GM19328 (cell line): ENCODE data around the gene OSBPL2.

Source experiments
- ATAC-seq: cut with Tn5 transposase; IDR thresholded peaks from one replicate; pipeline ENCODE4 v1.9.1; 2021; ENCODE audit warnings: mild to moderate bottlenecking, moderate library complexity; ENCODE audit not compliant: unreplicated experiment

The OSBPL2 gene

DNA sequence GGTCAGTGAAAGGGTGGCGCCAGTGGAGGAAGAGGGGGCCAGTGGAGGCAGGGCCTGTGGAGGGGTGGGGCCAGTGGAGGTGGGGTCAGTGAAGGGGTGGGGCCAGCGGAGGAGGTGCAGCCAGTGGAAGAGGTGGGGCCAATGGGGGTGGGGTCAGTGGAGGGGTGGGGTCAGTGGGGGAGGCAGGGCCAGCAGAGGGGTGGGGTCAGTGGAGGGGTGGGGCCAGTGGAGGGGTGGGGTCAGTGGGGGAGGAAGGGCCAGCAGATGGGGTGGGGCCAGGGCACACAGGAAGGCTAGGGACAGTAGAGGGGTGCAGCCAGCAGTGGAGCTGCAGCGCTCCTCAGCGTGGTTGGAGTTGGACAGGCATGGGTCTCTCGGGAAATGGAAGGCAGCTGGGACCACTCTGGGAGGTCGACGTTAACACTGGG is 83.2 kb downstream of the OSBPL2 start:
- ATAC-seq: no peak

DNA sequence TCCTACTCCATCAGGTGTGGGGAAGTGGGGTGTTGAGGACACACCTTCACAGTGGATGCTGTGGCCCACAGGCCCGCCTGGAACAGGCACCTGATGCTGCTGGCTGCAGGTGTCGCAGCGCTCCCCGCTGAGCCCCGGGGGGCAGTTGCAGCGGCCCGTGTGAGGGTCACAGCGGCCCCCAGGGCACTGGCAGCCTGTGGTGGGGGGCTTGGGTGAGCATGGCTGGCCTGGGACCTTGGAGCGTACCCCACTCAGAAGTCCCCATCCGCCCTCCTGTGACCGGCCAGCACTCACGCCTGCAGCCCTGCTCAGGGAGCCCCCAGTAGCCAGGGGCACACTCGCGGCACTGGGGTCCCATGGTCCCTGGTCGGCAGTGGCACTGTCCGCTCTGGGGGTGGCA is 83.7 kb downstream of the OSBPL2 start:
- no peak for ATAC-seq

DNA sequence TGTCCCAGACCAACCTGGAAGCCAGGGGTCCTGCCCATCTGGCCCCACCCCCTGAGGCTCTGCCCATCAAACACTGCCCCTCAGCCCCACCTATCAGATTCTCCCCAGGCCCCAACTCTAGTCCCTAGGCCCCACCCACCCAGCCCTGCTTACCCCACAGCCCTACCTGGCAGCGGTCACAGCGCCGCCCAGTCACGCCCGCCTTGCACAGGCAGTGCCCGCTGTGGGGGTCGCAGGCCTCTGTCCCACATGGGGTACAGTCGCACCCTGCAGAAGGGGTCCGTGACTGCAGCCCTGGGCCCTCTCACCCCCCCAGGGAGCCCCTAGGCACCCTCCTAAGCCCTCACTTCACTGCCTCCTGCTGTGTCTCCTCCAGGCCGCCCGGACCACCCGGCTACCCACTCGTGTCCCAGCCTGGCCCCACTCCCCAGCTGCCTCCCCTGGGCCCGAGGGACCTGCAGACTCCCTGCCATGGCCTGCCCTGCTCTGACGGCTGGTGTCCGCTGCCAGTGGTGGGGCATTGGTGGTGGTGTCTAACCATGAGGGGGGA is 84.2 kb downstream of the OSBPL2 start:
- no peak for ATAC-seq

DNA sequence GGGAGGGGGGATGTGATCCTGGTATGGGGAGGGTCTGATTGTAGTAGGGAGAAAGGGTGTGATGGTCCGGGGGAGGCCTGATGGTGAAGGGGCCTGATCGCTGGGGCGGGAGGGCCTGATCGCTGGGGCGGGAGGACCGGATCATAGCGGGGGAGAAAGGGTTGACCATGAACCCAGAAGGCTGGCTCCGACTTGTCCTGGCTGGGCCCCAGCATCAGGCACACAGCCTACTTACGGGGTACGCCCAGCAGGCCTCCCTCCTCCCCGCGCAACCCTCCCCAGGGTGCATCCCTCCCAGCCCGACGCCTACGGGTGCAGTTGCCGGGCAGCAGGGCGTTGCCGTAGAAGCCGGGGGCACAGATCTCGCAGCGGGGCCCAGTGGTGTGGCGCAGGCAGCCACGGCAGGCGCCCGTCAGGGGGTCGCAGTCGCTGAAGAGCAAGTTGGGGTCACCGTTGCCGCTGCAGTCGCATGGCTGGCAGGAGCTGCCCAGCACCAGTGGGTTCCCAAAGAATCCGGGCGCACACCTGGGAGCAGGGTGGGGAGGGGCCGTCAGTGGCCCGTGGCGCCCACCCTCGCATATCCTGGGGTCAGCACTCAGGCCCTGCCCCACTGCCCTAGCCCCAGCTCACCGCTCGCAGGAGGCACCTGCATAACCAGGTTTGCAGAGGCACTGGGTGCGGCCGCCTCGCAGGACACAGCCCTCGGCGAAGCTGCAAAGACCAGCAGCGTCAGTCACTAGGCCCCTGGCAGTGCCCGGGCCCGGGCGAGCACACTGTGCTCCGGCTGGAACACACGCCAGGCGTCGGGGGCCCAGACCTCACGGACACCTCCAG is 85.0 kb downstream of the OSBPL2 start:
- ATAC-seq: no peak

DNA sequence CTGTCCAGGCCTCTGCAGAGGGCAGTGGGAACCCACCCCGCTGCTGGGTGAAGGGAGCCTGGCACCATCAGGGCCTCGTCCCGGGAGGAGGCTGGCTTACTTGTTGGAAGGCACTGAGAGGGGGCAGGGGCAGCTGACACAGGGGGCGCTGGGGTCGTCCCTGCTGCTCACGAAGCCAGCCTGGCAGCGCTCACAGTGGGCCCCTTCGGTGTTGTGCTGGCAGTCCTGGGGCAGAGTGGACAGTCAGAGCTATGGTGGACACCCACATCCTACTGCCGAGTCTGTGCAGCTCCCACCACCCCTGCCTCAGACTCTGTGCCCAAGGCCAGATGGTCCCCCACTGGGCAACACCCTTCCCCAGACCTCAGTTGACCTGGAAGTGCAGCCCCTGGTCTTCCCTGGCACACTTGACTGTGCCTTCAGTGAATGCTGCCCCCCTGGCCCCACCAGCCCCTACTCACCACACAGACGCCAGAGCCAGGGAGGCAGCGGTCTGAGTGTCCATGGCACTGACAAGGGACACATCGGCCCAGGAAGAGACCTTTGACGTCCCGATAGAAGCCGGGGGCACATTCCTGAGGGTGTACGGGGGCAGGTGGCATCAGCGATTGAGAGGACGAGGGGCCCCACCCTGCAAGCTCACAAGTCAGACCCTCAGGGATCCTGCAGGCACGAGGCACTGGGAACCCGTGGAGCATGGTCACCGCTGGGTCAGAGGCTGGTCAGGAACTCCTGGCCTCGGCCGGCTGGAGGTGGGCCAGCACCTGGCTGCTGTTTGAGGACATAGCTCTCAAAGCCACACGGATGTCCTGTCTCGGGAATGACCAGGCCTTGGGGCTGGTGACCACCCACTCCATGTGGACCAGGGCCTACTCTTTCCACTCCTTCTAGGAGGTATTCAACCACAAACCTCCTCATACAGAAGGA is 85.9 kb downstream of the OSBPL2 start:
- ATAC-seq: no peak

DNA sequence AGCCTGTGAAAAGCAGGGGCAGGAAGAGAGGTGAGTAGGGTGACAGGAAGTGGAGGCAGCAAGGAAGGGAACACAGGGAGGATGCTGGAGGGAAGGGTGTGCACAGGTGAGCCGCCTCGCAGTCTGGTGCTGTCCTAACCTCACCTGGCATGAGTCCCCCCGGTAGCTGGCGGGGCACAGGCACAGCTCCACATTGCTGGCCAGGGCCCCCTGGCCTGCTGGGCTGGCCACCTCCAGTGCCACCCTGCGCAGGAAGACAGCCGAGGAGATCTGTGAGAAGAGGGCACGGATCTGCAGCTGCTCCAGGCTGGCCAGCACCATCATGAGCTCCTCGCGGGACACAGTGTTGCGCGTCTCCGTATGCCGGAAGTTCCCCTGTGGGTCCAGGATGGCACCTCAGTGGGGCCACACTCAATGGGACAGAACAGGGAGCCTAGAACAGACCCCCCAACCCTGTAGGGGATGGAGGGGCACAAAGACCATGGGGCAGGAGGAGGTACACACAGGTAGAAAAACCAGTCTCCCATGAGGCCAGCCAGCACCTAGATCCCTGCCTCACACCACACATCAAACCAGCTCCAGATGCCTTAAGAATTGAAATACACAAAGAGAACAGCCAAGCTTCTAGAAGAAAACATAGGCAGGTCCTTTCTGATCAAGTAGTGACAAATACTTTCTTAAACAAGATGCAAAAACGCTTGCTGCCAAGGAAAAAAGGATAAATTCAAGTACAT is 87.0 kb downstream of the OSBPL2 start:
- no peak for ATAC-seq

DNA sequence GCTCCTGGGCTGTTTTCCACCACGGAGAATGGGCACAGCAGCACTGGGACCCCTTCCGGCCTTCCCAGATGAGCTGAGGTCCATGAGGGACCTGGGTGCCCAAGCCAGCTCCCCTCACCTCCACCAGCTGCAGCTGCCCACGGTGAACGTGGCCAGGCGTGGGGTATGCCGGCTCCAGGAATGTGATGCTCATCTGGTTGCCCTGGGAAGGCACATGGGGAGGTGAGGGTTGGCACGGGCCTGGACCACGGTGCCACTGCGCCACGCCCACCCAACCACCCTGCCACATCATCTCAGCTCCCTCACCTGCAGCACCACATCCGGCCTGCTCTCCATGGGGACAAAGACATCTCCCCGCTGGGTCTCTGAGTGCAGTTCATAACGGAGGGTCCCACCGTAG is 88.2 kb downstream of the OSBPL2 start:
- ATAC-seq: no peak

DNA sequence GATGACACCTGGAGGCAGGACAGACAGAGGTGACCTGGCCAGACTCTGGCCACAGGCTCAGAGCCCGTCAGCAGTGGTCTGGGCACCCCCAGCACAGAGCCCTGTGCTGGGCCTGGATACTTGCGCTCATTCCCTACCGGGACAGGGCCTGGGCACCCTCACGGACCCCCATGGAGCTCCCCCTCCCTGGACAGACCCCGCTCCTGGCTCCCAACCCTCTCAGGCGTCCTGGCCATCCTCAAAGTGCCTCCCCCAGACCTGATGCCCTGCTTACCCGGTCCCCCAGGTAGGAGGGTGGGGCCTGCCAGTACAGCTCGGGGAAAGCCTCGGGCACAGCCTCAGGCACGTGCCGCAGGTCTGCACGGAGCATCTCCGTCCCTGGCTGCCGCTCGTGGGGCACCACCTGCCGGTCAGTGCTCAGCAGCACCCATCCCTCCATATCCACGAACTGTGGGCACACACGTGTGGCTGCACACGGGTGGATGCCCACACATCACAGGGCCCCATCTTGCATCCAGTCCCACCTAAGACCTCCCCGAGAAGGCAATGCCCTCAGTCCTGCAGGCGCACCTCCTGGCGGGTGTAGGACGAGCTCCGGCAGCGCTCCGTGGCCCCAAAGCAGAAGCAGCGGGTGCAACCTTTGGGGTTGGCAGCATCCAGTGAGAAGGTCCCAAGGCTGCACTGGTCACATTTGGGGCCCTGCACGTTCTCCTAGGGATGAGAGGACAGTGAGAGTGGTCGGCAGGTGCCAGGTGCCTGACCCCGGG is 88.8 kb downstream of the OSBPL2 start:
- ATAC-seq: no peak

DNA sequence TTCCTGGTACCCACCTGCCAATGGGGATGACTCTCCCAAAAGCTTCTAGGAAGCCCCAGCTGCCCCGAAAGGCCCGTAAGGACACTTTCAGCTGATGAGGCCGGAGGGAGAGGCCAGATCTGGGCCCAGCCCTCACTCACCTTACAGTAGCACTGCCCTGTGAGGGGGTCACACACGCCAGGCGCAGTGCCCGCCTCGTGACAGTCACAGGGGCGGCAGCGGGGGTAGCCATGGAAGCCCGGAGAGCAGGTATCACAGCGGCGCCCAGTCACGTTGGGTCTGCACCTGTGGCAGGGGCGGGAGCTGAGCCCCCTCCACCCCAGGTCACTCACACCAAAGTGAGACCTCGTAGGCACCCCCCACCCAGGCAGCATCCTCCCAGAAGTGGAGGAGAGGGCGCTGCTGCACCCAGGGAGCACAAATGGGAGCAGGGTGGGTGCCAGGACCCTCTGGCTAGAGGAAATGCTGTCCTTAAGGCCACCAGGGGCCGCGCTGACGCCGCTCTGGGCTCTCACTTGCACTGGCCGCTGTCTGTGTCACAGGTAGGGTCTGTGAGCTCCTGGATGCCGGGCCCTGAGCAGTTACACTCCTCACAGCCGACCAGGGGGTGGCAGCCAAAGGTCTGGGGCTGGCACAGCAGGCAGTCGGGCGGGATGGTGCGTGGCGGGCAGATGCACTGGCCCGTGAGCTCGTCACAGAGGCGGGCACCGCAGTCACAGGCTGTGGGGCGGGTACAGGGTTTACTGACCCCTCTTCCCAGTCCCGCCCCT is 89.6 kb downstream of the OSBPL2 start:
- ATAC-seq: no peak

DNA sequence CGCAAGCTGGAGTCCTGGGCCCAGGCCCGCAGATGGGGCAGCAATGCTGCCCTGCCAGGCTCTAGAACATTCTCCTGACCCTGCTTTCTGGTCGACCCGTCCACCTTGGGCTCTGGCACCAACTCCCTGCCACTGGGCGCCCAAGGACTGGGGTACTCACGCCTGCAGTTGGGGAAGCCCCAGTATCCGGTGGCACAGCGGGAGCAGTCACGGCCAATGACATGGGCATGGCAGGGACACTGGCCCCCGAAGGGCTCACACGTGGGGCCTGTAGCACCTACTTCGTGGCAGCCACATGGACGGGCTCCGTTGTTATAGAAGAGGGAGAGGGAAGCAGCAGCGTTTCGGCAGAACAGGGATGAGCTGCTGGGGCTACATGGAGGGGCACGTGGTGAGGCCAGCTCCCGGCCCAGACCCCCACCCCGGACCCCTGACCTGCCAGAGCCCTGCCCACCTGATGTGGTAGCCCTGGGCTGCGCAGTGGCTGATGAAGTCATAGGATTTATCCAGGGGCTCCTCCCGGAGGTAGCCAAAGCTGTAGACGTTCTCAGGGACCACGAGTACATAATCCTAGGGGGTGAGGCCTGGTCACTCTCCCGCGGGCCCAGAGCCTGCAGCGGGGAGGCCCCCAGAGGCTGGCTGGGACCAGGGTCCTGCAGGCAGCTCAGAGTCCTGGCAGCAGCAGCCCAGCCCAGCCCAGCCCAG is 90.5 kb downstream of the OSBPL2 start:
- ATAC-seq: no peak

DNA sequence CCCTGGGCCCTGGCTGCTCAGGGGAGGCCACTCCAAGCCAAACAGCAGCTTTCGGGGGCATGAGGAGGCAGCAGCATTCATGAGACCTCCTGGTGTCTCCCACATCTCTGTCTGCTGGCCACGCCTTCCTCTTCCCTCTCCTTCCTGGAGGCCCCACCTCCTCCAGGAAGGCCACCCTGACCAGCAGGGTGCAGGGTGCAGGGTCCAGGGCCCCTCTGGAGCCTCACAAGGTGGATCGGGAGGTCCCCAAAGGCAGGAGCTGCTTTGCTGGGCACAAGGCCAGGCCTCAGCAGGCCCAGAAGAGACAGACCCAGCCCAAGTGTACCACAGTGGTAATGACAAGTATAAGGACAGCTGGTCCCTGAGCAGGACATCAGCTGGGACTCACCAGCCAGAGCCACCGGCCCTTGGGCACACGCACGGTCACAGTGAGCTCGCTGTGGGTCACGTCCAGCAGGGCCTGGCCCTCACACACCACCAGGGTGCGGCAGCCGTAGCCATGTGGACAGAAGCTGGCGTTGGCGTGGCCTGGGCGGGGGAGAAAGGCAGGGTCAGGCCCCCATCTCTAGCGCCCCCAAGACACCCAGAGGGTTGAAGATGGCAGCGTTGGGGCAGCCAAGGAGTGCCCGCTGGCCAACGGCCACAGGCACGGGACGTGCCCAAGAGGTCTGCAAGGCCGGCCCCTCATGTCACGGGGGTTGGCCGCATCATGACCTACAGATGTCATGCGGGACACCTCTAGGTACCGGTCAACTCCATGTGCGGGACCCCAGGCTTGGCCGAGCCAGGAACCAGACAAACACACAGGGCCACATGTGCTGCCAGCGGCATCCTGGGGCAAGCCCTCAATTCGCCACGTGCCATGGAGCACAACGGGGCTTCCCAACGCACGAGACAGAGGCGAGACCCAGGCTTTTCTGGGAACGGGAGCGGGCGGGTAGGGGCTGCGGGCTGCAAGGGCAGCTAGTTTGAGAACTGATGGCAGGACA is 91.4 kb downstream of the OSBPL2 start:
- no peak for ATAC-seq

DNA sequence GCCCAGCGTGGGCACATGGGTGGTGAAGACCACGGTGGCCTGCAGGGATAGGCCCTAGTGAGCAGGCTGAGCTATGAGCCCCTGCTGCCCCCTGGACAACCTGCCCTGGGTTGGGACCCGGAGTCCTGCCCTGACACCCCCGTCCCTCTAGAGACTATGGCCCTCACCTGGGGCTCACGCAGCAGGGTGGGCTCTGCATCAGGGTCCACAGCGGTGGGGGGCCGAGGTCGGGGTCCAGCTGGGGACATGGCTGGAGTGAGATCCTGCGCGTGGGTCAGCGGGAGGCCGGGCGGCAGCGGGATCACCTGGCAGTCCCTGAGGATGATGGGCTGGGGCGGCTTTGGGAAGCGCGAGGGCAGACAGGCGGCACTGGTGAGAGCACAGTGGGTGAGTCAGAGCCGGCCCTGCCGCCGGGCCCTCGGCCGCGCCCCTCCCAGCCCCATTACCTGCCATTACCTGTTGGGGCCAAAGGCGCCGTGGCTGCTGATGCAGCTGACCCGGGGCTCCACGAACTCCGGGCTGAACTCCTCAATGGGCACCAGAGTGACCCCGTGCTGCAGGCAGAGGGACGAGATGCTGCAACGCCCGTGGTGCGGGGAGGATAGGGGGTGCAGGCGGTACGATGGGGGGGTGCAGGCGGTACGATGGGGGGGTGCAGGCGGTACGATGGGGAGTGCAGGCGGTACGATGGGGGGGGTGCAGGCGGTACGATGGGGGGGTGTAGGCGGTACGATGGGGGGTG is 92.4 kb downstream of the OSBPL2 start:
- no peak for ATAC-seq

DNA sequence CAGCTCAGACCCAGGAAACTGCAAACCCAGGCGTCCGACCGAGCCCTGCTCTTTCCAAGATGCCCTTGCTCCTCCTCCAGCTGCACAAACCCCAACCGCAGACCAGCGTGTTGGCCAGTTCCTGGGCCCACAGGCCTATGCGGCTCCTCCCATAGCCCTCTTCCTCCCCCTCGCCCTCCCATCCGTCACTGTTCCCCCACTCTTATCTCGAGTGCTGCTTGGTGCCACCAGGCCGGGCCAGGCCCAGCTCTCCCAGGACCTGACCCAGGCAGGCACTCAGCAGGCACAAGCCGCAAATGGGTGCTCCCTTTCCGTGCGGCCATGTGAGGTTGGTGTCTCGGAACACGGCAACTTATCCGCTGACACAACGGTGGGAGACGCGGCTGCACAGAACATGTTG is 93.0 kb downstream of the OSBPL2 start:
- no peak for ATAC-seq

DNA sequence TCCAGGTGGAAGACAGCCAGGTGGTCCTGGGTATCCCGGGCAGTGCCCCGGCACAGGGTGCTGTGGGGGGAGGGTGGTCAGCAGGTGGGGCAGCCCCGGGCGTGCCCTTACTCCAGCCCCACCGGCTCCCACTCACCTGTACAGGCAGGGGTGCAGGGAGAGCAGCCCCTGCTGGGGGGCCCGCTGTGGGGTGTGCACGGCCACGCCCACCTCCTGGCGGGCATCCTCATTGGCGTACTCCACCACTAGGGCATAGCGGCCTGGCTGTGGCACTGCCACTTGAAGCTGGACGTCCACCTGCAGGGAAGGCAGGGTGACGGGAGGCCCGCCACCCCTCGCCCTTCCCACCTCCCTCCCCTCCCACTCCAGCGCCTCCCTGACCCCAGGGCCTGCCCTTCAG is 94.1 kb downstream of the OSBPL2 start:
- ATAC-seq: no peak

DNA sequence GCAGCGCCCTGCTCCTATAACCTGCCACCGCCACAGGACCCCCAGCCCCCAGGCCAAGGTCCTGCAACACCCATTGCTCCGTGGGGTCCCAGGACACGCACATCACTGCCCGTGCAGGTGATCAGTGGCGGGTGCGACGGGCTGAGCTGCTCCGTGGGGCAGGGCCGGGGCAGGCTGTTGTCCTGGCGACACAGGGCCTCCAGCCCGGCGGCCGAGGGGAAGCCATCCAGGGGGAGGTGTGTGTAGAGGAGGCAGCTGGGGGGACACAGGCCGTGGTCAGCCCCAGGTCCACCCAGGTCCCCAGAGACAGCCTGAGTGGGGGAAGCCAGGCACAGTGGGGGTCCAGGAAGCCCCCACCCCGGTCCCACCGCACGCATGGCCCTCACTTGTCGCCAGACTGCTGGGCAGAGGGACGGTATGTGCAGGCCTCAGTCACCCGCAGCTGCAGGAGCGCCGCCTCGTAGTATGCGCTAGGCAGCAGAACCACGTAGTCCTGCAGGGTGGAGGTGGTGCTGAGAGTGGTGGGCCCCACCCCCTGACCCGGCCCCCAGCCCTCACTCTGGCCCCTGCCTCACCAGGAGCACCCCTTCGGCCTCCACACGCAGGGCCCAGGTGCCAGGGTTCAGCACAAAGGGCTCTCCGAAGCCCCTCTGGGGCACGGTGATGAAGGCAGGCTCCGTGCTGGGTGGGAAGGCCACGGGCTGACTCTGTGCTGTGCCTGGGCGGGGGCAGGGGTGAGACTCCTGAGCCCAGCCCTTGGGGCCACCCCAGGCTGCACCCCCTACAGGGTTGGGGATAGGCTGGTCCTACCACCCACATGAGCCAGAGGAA is 94.9 kb downstream of the OSBPL2 start:
- no peak for ATAC-seq
